ENCODE results near the gene ALOX5.
"Not testable (repeated sequence)": the region's sequence is repeated elsewhere in the genome, so short reads cannot be mapped to it uniquely, and the experiment has no call there.

The ALOX5 gene

DNA sequence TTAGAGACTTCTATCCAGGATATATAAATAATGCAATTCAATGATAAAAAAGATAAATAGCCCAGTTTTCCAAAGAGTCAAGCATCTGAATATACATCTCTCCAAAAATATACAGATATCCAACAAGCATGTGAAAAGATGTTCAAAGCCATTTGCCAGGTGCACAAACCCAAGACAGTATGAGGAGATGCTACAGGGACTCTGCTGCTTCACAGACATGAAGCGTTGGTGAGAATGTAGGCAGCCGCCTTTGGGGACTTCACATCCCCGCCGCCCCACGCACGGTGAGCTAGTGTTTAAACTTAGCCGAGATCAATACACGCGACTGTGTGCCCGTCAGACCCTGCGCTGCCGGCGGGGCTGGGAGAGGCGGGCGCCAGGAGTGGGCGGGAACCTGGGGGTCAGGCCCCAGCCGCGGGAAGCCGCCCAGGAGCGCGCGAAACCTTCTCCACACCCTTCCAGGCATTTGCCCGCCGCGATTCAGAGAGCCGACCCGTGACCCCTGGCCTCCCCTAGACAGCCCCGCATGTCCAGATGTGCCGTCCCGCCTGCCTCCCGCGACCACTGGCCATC lies 927 bp upstream of the ALOX5 start:
- no peak for DNase-seq (ENCODE audit: low read depth, low spot score)
- H3K27ac ChIP-seq = no peak overlapping the region

- no peak for DNase-seq (ENCODE audit: low read depth, low spot score)
- H3K27ac ChIP-seq = no peak overlapping the region
These were observed 485 bp downstream of the ALOX5 start for GRCh38 chr10:45374350-45375052.

DNA sequence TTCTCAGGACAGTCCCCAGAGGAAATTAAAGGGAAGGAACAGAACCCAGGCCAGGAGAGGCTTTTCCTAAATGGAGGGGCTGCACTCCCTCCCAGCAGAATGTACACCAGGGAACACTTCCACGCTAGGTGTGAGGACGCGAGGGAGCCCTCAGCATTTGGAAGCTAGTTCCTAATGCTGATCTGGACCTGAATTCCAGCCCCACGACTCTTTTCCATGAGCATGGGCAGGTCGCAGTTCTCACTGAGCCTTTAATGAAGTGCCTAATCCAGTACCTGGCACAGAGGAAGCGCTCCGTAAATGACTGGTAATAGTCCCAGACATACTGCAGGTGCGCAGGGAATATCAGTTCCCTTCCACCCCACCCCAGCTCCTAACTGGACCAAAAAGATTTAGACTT lies 1.1 kb downstream of the ALOX5 start:
- DNase-seq (ENCODE audit: low read depth, low spot score) = no peak
- H3K27ac ChIP-seq = no peak overlapping the region

DNA sequence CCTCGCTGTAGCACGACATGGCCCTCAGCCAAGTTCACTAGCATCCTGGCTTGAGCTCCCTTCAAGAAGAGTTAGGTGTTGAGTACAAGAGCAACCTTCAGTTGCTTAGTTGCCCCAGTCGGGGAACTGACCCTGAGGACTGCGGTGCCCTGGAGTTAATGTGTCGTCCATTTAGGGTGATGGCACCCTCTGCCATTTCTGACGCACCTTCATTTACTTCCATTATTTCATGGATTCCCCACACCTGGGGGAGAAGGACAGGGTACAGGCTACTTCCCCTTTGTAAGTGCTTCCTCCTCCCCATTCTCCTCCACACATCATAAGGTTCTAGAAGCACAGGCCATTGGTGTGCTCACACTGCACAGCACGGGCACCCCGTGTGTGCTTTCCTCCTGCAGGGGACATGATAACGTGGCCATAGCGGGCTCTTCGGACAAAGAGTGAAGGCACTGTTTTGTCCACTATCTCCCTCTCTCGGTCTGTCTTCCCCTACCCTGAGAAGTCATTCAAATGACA lies 1.8 kb downstream of the ALOX5 start:
- no peak for DNase-seq (ENCODE audit: low read depth, low spot score)
- no peak overlapping the region for H3K27ac ChIP-seq

DNA sequence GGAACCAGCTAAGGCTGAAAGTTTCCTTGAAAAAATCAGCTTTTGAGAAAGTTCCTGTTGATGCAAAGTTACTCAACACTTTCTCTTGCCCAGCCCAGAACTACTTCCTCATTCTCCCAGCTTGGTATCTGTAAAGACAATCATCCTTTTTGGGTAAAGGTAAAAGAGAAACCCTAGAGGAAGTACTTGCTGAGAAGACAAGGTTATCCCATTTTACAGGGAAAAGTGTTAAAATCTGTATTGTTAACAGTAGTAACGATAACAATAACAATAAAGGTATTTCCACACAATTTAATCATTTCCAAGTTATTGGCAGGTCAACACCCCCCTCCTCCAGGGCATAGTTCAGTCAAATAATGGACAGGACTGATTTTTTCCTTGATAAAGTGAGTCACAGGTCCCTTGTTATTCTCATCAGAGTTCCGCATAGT lies 2.4 kb downstream of the ALOX5 start:
- H3K27ac ChIP-seq = no peak overlapping the region
- no peak for DNase-seq (ENCODE audit: low read depth, low spot score)

DNA sequence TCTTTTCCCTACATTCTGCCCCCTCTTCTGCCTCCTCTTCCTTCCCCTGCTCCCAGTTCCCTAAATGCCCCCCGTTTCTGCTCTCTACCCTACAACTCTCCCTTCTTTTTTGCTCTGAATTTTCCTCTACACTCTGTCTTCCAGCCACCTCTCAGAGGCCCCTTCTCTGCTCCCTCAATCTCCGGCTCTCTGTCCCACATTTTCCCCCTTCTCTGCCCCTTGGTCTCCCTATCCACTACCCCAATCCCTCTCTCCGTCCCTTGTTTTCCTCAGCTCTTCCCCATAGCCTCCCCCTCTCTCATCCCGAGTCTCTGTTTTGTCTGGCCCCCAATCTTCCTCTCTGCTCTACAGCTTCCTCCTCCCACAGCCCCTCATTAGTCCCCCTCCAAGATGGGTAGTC lies 3.3 kb downstream of the ALOX5 start:
- DNase-seq (ENCODE audit: low read depth, low spot score) = no peak
- H3K27ac ChIP-seq = no peak overlapping the region

DNA sequence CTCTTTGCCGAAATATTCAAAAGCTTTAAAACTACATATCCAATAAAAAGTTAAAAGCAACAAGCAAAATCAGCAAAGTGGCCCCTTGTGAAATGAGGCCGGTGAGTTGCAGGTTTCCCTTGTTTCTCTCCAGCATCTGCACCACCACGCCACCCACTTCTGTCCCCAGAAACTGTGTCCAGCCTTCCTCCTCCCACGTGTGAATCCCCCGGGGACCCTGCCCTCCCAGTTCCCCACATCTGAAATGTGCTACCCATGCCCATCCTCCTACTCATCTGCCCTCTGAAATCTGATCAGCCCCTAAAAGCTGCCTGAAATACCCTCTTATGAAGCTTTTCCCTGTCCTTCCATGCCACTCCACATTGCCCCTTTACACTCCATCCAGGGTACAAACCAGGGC lies 3.8 kb downstream of the ALOX5 start:
- no peak for DNase-seq (ENCODE audit: low read depth, low spot score)
- no peak overlapping the region for H3K27ac ChIP-seq

DNA sequence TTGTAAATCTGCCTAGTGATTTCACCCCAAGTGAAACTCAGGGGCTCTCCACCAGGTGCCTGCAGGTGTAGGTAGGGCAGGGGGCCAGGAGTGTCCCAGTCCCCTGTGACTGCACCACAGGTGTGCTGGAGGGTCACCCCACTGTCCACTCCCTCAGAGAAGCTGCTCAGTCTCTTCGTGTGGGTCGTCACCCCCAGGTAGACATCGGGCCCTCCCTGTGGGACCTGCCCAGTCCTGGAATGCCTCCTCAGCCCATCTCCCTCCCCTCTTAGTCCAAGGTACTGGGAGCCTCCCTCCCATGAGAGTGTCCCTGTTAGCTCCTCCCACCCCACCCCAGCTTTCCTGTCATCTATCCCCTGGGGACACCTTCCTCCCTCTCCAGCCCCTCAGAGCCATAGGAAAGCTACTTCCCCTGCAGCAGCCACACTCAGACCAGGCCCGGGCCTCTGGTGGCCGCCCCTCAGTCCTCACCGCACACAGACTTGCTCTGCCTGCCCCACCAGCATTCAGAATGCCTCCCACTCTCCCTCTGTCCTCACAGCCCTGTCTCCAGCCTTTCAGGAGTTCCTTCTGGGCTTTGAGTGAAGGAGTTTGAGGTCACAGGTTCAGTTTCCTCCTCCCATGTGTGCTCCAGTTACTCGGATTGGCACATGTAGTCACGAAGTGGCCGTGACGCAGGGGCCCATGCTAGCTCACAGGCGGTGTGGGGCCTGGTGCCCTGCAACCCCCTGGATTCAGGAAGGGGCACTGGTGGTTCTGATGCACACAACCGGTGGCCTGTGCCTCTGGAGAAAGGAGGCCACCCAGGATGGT lies 5.1 kb downstream of the ALOX5 start:
- DNase-seq (ENCODE audit: low read depth, low spot score) = no peak
- no peak overlapping the region for H3K27ac ChIP-seq

DNA sequence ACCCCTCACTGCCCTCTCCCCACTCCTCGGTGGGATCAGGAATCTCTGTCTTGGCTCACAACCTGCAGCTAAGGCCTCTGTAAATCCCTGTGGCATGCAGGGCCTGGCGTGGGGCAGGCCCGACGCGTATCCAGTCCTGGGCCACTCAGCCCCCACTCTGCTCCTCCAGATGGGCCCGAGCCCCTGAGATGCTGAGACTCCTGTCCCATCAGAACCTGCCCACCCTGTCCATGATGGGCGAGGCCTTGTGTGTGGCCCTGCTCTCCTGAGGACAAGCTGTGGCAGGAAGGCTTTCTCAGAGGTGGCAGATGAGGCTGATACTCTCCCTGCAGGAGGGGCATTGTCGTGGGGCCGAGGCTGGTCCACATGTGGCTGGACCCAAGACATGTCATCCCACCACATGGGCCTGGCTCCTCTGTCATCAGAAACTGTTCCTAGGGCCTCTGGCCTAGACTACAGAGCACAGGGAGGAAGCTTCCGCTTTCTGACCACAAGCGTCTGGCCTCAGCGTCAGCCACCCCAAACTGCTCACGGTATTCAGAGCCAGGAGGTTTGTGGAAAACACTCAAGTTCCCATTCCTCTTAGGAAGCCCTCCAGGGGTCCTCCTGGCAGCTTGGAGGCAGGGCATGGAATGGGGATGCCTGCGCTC lies 6.0 kb downstream of the ALOX5 start:
- DNase-seq (ENCODE audit: low read depth, low spot score) = no peak
- H3K27ac ChIP-seq = no peak overlapping the region

GRCh38 chr10:45380903-45381620 lies 7.0 kb downstream of the ALOX5 start:
- no peak for DNase-seq (ENCODE audit: low read depth, low spot score)
- no peak overlapping the region for H3K27ac ChIP-seq

- H3K27ac ChIP-seq = no peak overlapping the region
- DNase-seq (ENCODE audit: low read depth, low spot score) = no peak
These were observed 8.6 kb downstream of the ALOX5 start for GRCh38 chr10:45382591-45382990.

- no peak for DNase-seq (ENCODE audit: low read depth, low spot score)
- no peak overlapping the region for H3K27ac ChIP-seq
These were observed 9.8 kb downstream of the ALOX5 start for GRCh38 chr10:45383682-45384330.

DNA sequence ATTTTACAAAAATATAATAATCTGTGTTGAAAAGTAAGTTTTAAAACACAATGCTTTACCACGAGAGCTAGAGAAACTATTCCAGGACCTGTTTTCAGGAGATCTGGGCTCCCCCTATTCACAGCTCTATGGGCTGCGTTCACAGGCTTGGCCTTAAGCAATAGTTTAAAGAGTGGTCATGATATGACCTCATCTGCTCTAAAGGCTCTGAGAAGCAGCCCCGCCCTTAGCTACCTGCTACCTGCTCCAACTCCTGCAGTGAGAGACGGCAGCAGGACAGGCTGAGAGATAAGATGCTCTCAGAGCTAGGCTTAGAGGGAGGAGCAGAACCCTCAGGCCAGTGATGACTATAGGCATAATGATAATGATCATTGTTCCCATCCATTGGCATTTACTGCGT lies 12.6 kb downstream of the ALOX5 start:
- H3K27ac ChIP-seq = no peak overlapping the region
- no peak for DNase-seq (ENCODE audit: low read depth, low spot score)

- H3K27ac ChIP-seq = no peak overlapping the region
- DNase-seq (ENCODE audit: low read depth, low spot score) = no peak
These were observed 13.3 kb downstream of the ALOX5 start for GRCh38 chr10:45387096-45387893.

DNA sequence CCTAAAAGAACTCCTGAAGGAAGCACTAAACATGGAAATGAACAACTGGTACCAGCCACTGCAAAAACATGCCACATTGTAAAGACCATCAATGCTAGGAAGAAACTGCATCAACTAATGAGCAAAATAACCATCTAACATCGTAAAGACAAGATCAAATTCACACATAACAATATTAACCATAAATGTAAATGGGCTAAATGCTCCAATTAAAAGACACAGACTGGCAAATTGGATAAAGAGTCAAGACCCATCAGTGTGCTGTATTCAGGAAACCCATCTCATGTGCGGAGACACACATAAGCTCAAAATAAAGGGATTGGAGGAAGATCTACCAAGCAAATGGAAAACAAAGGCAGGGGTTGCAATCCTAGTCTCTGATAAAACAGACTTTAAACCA lies 15.7 kb downstream of the ALOX5 start:
- not testable (repeated sequence) for DNase-seq (ENCODE audit: low read depth, low spot score); H3K27ac ChIP-seq

- not testable (repeated sequence) for H3K27ac ChIP-seq
These were observed 17.6 kb downstream of the ALOX5 start for GRCh38 chr10:45391636-45392035.

DNA sequence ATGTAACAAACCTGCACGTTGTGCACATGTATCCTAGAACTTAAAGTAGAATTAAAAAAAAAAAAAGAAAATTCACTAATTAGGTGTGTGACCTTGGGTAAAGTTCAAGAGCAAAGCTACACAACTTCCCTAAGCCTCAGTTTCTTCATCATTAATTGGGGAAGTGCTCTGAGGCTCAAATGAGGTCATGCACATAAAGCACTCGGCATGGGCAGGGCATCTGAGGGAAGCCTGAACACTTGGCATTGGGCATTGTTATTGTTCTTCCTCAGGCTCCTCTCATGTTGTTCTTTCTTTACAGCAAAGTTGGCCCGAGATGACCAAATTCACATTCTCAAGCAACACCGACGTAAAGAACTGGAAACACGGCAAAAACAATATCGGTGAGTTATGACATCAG lies 21.5 kb downstream of the ALOX5 start:
- DNase-seq (ENCODE audit: low read depth, low spot score) = no peak
- no peak overlapping the region for H3K27ac ChIP-seq

More at GRCh38 chr10:45391636-45392035, 17.6 kb downstream of the ALOX5 start:
- DNase-seq (ENCODE audit: low read depth, low spot score) = not testable (repeated sequence)

DNA sequence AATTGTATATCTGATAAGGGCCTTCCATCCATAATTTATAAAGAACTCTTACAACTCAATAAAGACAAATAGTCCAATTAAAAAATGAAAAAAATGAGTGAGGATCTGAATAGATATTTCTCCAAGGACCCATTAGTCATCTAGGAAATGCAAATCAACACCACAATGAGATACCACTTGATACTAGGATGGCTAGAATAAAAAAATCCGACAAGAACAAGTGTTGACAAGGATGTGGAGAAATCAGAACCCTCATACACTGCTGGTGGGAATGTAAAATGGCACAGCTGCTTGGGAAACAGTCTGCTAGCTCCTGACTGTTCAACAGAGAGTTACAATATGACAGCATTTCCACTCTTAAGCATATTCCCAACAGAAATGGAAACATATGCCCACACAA lies 24.6 kb downstream of the ALOX5 start:
- H3K27ac ChIP-seq = no peak overlapping the region
- no peak for DNase-seq (ENCODE audit: low read depth, low spot score)

GRCh38 chr10:45399113-45399512 lies 25.1 kb downstream of the ALOX5 start:
- DNase-seq (ENCODE audit: low read depth, low spot score) = no peak
- H3K27ac ChIP-seq = no peak overlapping the region
